IMR-90 (cell line): ENCODE measurements around the gene THADA. TPM values are rescaled to one million over a fixed set of nuclear protein-coding genes. Genes with fewer than 3 reads are reported as not detected.

ENCODE experiments used
- ATAC-seq: fragments of 200-7000 bp; cut with Tn5 transposase; 2 replicates; pipeline ENCODE4 v1.9.1; 2020; ENCODE audit warnings: low read depth, mild to moderate bottlenecking, moderate library complexity
- BruUV-seq: library from RNA; stranded (reverse); fragments of 400-500 nt; replicated peaks from 2 replicates; lab custom pipeline; 2021; lab: Mats Ljungman, UMichigan
- CTCF ChIA-PET: fragments of 300-600 bp; formaldehyde crosslinking; extraction: SDS; loops from one replicate; lab custom pipeline; 2021; ENCODE audit warnings: antibody characterized with exemption; lab: Yijun Ruan, JAX
- POLR2A ChIA-PET: fragments of 300-600 bp; sonication (Branson Sonifier 250); formaldehyde crosslinking; loops from one replicate; lab custom pipeline; 2022; ENCODE audit warnings: antibody characterized with exemption; ENCODE audit not compliant: unreplicated experiment; lab: Charles Lee
- DNase-seq: peaks from one replicate; pipeline ENCODE4 v3.0.0; 2013
- H2AFZ ChIP-seq: replicated peaks from 2 replicates; pipeline ENCODE3; 2013; ENCODE audit warnings: low read length, mild to moderate bottlenecking; ENCODE audit not compliant: poor library complexity
- H2AK5ac ChIP-seq: 2 replicates; pipeline ENCODE4 v1.6.1; 2013; ENCODE audit warnings: low read depth, low read length, inconsistent platforms
- H2AK9ac ChIP-seq: replicated peaks from 2 replicates; pipeline ENCODE3; 2013; ENCODE audit warnings: mild to moderate bottlenecking, low read depth, low read length, moderate library complexity; ENCODE audit not compliant: poor library complexity
- H2BK120ac ChIP-seq: 2 replicates; pipeline ENCODE4 v1.6.1; 2013; ENCODE audit warnings: low read depth, low read length, inconsistent platforms
- H2BK15ac ChIP-seq: 3 replicates; pipeline ENCODE4 v1.6.1; 2013; ENCODE audit warnings: low read depth, low read length, inconsistent platforms
- H2BK20ac ChIP-seq: 2 replicates; pipeline ENCODE4 v1.6.1; 2013; ENCODE audit warnings: low read depth, mild to moderate bottlenecking, inconsistent platforms, low read length, moderate library complexity
- H2BK5ac ChIP-seq: 2 replicates; pipeline ENCODE4 v1.6.1; 2013; ENCODE audit warnings: mild to moderate bottlenecking, low read depth, low read length, inconsistent platforms; ENCODE audit not compliant: poor library complexity, severe bottlenecking
- H3K14ac ChIP-seq: replicated peaks from 2 replicates; pipeline ENCODE4 v1.6.1; 2013; ENCODE audit warnings: low read depth, low read length, inconsistent platforms
- H3K18ac ChIP-seq: 2 replicates; pipeline ENCODE4 v1.6.1; 2013; ENCODE audit warnings: low read depth, low read length, control low read depth
- H3K23ac ChIP-seq: 2 replicates; pipeline ENCODE4 v1.6.1; 2013; ENCODE audit warnings: low read depth, low read length, inconsistent platforms
- H3K27ac ChIP-seq: 2 replicates; pipeline ENCODE4 v1.5.1; 2013; ENCODE audit warnings: mild to moderate bottlenecking, control low read depth, low read length; ENCODE audit not compliant: insufficient read depth
- H3K27me3 ChIP-seq: 2 replicates; pipeline ENCODE4 v1.6.1; 2013; ENCODE audit warnings: low read length; ENCODE audit not compliant: control insufficient read depth, insufficient read depth
- H3K36me3 ChIP-seq: 2 replicates; pipeline ENCODE4 v1.6.1; 2013; ENCODE audit warnings: low read length, mixed read lengths; ENCODE audit not compliant: control insufficient read depth, insufficient read depth
- H3K4ac ChIP-seq: 2 replicates; pipeline ENCODE4 v1.6.1; 2013; ENCODE audit warnings: low read depth, low read length, inconsistent platforms
- H3K4me1 ChIP-seq: 2 replicates; pipeline ENCODE4 v1.6.1; 2013; ENCODE audit warnings: low read length, mixed read lengths; ENCODE audit not compliant: control insufficient read depth, insufficient read depth
- H3K4me2 ChIP-seq: 2 replicates; pipeline ENCODE4 v1.6.1; 2013; ENCODE audit warnings: low read depth, mild to moderate bottlenecking, control low read depth, low read length, moderate library complexity
- H3K4me3 ChIP-seq: 2 replicates; pipeline ENCODE4 v1.5.1; 2013; ENCODE audit warnings: low read depth, mild to moderate bottlenecking, control low read depth, low read length, moderate library complexity; ENCODE audit not compliant: insufficient read depth
- H3K56ac ChIP-seq: 2 replicates; pipeline ENCODE4 v1.6.1; 2013; ENCODE audit warnings: low read length, inconsistent platforms; ENCODE audit not compliant: insufficient read depth; ENCODE audit errors: extremely low read depth
- H3K79me1 ChIP-seq, 2 experiments: 2 replicates each; pipeline ENCODE4 v1.6.1; 2013; ENCODE audit warnings: low read length in 2 of 2, inconsistent platforms in 1 of 2, low read depth in 1 of 2
- H3K9ac ChIP-seq: 2 replicates; pipeline ENCODE4 v1.6.1; 2013; ENCODE audit warnings: low read depth, low read length, control low read depth
- H3K9me1 ChIP-seq: 2 replicates; pipeline ENCODE4 v1.6.1; 2013; ENCODE audit warnings: low read length, inconsistent platforms; ENCODE audit not compliant: insufficient read depth
- H3K9me3 ChIP-seq: 2 replicates; pipeline ENCODE4 v1.6.1; 2013; ENCODE audit warnings: low read length; ENCODE audit not compliant: control insufficient read depth, insufficient read depth
- H4K20me1 ChIP-seq: 2 replicates; pipeline ENCODE4 v1.6.1; 2013; ENCODE audit warnings: low read length, inconsistent platforms; ENCODE audit not compliant: insufficient read depth
- H4K5ac ChIP-seq: 2 replicates; pipeline ENCODE4 v1.6.1; 2013; ENCODE audit warnings: mild to moderate bottlenecking, low read depth, low read length, control low read depth
- H4K8ac ChIP-seq, 2 experiments: 2 replicates each; pipeline ENCODE4 v1.6.1; 2013; ENCODE audit warnings: low read depth in 2 of 2, low read length in 2 of 2, control low read depth in 1 of 2, inconsistent platforms in 1 of 2
- H4K91ac ChIP-seq: 2 replicates; pipeline ENCODE4 v1.6.1; 2013; ENCODE audit warnings: low read depth, low read length, inconsistent platforms; ENCODE audit not compliant: insufficient read depth
- BHLHE40 ChIP-seq: fragments of 150-350 bp; IDR thresholded peaks from 2 replicates; pipeline ENCODE4 v1.6.1; 2016; ENCODE audit warnings: mild to moderate bottlenecking, low read depth, low read length
- CEBPB ChIP-seq: IDR thresholded peaks from 2 replicates; pipeline ENCODE4 v1.6.1; 2012; ENCODE audit warnings: low read depth, low read length, improper control_type of control experiment
- CHD1 ChIP-seq: IDR thresholded peaks from 2 replicates; pipeline ENCODE4 v1.6.1; 2012; ENCODE audit warnings: low read depth, low read length, improper control_type of control experiment
- CTCF ChIP-seq: conservative IDR thresholded peaks from 2 replicates; pipeline ENCODE4 v1.5.1; 2012; ENCODE audit warnings: mild to moderate bottlenecking, low read depth, low read length, improper control_type of control experiment
- FOS ChIP-seq: fragments of 150-350 bp; IDR thresholded peaks from 2 replicates; pipeline ENCODE4 v1.6.1; 2016; ENCODE audit warnings: low read depth, low read length
- MAFK ChIP-seq: IDR thresholded peaks from 2 replicates; pipeline ENCODE4 v1.6.1; 2012; ENCODE audit warnings: low read depth, low read length, improper control_type of control experiment
- MAZ ChIP-seq: IDR thresholded peaks from 2 replicates; pipeline ENCODE4 v1.6.1; 2012; ENCODE audit warnings: low read depth, mild to moderate bottlenecking, low read length, improper control_type of control experiment, moderate library complexity, borderline replicate concordance
- MXI1 ChIP-seq: IDR thresholded peaks from 2 replicates; pipeline ENCODE4 v1.6.1; 2012; ENCODE audit warnings: low read depth, mild to moderate bottlenecking, low read length, moderate library complexity, borderline replicate concordance
- NFE2L2 ChIP-seq: fragments of 150-350 bp; IDR thresholded peaks from 2 replicates; pipeline ENCODE4 v1.6.1; 2016; ENCODE audit warnings: low read depth, mild to moderate bottlenecking, low read length
- POLR2A ChIP-seq: IDR thresholded peaks from 2 replicates; pipeline ENCODE4 v1.6.1; 2012; ENCODE audit warnings: mild to moderate bottlenecking, low read depth, low read length
- RAD21 ChIP-seq: IDR thresholded peaks from 2 replicates; pipeline ENCODE4 v1.6.1; 2012; ENCODE audit warnings: low read length, improper control_type of control experiment
- RCOR1 ChIP-seq: IDR thresholded peaks from 2 replicates; pipeline ENCODE4 v1.6.1; 2012; ENCODE audit warnings: mild to moderate bottlenecking, low read length, improper control_type of control experiment; ENCODE audit not compliant: insufficient replicate concordance
- RFX5 ChIP-seq: IDR thresholded peaks from 2 replicates; pipeline ENCODE4 v1.8.0; 2012; ENCODE audit warnings: low read depth, mild to moderate bottlenecking, low read length, moderate library complexity
- SMC3 ChIP-seq: fragments of 150-350 bp; IDR thresholded peaks from 2 replicates; pipeline ENCODE4 v1.6.1; 2016; ENCODE audit warnings: low read depth, mild to moderate bottlenecking, antibody characterized with exemption, low read length, moderate library complexity
- USF2 ChIP-seq: fragments of 150-350 bp; IDR thresholded peaks from 2 replicates; pipeline ENCODE4 v1.6.1; 2017; ENCODE audit warnings: mild to moderate bottlenecking, antibody characterized with exemption, low read length, low read depth
- WGBS, 2 experiments: methylation state at CpG; one replicate each; pipeline versions ENCODE4 v1.1.5 to v1.1.7; 2013; ENCODE audit warnings: missing lambda C conversion rate in 2 of 2; ENCODE audit not compliant: insufficient read length in 1 of 2; ENCODE audit errors: extremely low coverage in 2 of 2; 5-methylcytosine and 5-hydroxymethylcytosine counted together
- dilution Hi-C: fragments of 300-500 bp; cut with HindIII; formaldehyde crosslinking; loops from one replicate; pipeline ENCODE4 v1.14.3; 2018; ENCODE audit warnings: low sequenced_read_pairs; ENCODE audit not compliant: unreplicated experiment
- in situ Hi-C: fragments of 300-500 bp; cut with MboI; formaldehyde crosslinking; loops from 3 replicates; pipeline ENCODE4 v1.14.3; 2019; ENCODE audit warnings: low sequenced_read_pairs, inconsistent platforms, mixed read lengths
- intact Hi-C: fragments of 100-400 bp; cut with micrococcal nuclease; formaldehyde crosslinking; loops from 2 replicates; pipeline ENCODE4 v1.10.0; 2022
- polyA plus RNA-seq, 3 experiments: library from polyadenylated mRNA; depleted of rRNA; stranded (reverse); fragments of >200 nt; gene quantifications; 2 replicates each; pipeline ENCODE4 v1.2.3, GENCODE V29; 2012; ENCODE audit warnings: low replicate concordance in 1 of 3
- total RNA-seq: library from RNA; depleted of rRNA; stranded (reverse); fragments of >200 nt; gene quantifications from 2 replicates; pipeline ENCODE4 v1.2.3, GENCODE V29; 2012
- TF ChIP-seq, protein P1 (sequence below): fragments of 150-350 bp; IDR thresholded peaks from 2 replicates; pipeline ENCODE4 v1.6.1; 2016; ENCODE audit warnings: low read depth, mild to moderate bottlenecking, low read length, moderate library complexity, borderline replicate concordance

Gene THADA
- total and polyA plus RNA-seq, 2 of the 4 experiments (the other 2 are of a cell fraction), result 10.5 to 21.3 TPM

DNA sequence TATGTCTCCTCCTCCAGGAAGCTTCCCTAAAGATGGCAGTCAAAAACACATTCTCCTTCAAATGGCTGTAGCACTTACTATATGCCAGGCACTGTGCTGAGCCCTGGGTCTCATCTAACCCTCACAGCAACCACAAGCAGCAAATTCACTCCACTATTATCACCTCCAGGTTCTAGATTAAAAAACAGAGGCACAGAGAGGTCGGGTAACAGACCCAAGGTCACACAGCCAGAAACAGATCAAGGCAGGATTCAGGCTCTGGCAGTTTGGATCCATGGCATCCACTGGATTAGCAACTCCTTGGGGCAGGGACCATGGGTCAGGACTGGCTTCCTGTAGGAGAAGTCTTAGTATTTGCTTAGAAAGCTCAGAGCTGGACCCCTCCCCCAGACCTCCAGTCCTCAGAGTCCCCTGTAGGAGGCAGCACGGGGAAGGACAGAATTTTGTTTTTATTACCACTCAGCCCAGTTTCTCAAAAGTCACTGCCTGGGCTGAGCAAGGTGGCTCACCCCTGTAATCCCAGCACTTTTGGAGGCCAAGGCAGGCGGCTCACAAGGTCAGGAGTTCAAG, 403.8 kb downstream of the THADA start:
- ChIA-PET CTCF (interaction anchor here (0.6 to 1.3 kb wide), 3 partner anchors 10 to 464 kb away, joined by 3 to 5 read pairs (median 3); no protein-coding TSS in a partner anchor), POLR2A (no interaction called here)
- Histone ChIP-seq H2BK15ac (no peak overlapping the region), H3K23ac (no peak overlapping the region), H3K9me1 (no peaks in the 10 kb centered on the region; the same call in 1 of the 2 replicates), H3K9me3 (no peaks in the 10 kb centered on the region), H4K91ac (no peak overlapping the region), H3K36me3 (no peaks in the 10 kb centered on the region), H2BK20ac (no peak overlapping the region), H3K27me3 (no peaks in the 10 kb centered on the region), H3K4ac (0 out of 2 replicates have a peak overlapping the region, but pooled peaks have one; percentile 4), H2BK5ac (no peak overlapping the region), H4K8ac (no peak overlapping the region), H3K14ac (0 out of 2 replicates have a peak overlapping the region, but pooled peaks have one; percentile 6), H3K18ac (no peak overlapping the region), H3K56ac (no peak overlapping the region), H2AK5ac (no peak overlapping the region), H4K5ac (no peak overlapping the region), H3K4me2 (no peak overlapping the region), H3K4me1 (no peaks in the 10 kb centered on the region; the same call in 1 of the 2 replicates), H2AK9ac (no peak overlapping the region), H2BK120ac (no peak overlapping the region), H3K27ac (no peak overlapping the region), H2AFZ (no peak overlapping the region), H3K4me3 (no peak overlapping the region), H4K20me1 (no peaks in the 10 kb centered on the region), H3K79me1 (no peaks in the 10 kb centered on the region), H3K9ac (no peak overlapping the region)
- BruUV-seq, result no TSS peak
- 83% methylated on average over 1 of the region's 3 CpGs; no CpG with 5 or more reads in 1 of the 2 experiments for WGBS, 2 experiments
- no peak for DNase-seq
- TF ChIP-seq MAFK (no peak), NFE2L2 (no peak), MXI1 (no peak), BHLHE40 (no peak), CHD1 (no peak), CEBPB (no peak), POLR2A (no peak), RFX5 (no peak), SMC3 (no peak), CTCF (no peak; the same call in 1 of the 2 replicates), FOS (no peak), USF2 (no peak), RAD21 (no peak), MAZ (no peak), RCOR1 (no peak)
- TF ChIP-seq, protein P1, sequence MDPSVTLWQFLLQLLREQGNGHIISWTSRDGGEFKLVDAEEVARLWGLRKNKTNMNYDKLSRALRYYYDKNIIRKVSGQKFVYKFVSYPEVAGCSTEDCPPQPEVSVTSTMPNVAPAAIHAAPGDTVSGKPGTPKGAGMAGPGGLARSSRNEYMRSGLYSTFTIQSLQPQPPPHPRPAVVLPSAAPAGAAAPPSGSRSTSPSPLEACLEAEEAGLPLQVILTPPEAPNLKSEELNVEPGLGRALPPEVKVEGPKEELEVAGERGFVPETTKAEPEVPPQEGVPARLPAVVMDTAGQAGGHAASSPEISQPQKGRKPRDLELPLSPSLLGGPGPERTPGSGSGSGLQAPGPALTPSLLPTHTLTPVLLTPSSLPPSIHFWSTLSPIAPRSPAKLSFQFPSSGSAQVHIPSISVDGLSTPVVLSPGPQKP, result no peak
- intact Hi-C loops (no loop called here), dilution Hi-C loops (no loop called here), in situ Hi-C loops (no loop called here)
- ATAC-seq, result peak; percentile 41
